Measurements from ENCODE around the gene ADAM30.

ADAM30 gene

GRCh38 chr1:119924948-119925898 is 28.9 kb upstream of the ADAM30 start:
- Histone ChIP-seq H3K79me2 (ENCODE audit: insufficient read depth, low read length) (no peaks in the 10 kb centered on the region), H3K36me3 (ENCODE audit: low read length) (no peaks in the 10 kb centered on the region), H4K20me1 (ENCODE audit: low read depth, low read length) (no peaks in the 10 kb centered on the region), H3K9ac (ENCODE audit: low read length) (no peak overlapping the region), H2AFZ (ENCODE audit: low read depth, low read length, severe bottlenecking) (no peak overlapping the region), H3K27ac (ENCODE audit: low read depth, low read length) (no peak overlapping the region), H3F3A (ENCODE audit: insufficient read depth) (no peaks in the 10 kb centered on the region), H3K9me2 (replicated peaks; ENCODE audit: insufficient read depth, low read length) (no peaks in the 10 kb centered on the region), H3K4me3 (ENCODE audit: insufficient read depth, low read length, poor library complexity, severe bottlenecking) (no peak overlapping the region), H3K9me3 (ENCODE audit: insufficient read depth, low read length) (no peaks in the 10 kb centered on the region), H3K4me2 (ENCODE audit: low read depth, low read length, poor library complexity, severe bottlenecking) (no peak overlapping the region), H3K27me3 (ENCODE audit: low read length) (no peaks in the 10 kb centered on the region)
- no peak for TF ChIP-seq EZH2phosphoT487 (conservative IDR thresholded peaks at IDR 0.05; ENCODE audit: low read length)
- TF ChIP-seq, protein P1, sequence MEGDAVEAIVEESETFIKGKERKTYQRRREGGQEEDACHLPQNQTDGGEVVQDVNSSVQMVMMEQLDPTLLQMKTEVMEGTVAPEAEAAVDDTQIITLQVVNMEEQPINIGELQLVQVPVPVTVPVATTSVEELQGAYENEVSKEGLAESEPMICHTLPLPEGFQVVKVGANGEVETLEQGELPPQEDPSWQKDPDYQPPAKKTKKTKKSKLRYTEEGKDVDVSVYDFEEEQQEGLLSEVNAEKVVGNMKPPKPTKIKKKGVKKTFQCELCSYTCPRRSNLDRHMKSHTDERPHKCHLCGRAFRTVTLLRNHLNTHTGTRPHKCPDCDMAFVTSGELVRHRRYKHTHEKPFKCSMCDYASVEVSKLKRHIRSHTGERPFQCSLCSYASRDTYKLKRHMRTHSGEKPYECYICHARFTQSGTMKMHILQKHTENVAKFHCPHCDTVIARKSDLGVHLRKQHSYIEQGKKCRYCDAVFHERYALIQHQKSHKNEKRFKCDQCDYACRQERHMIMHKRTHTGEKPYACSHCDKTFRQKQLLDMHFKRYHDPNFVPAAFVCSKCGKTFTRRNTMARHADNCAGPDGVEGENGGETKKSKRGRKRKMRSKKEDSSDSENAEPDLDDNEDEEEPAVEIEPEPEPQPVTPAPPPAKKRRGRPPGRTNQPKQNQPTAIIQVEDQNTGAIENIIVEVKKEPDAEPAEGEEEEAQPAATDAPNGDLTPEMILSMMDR (IDR thresholded peaks at IDR 0.05; ENCODE audit: insufficient read depth, low read length, poor library complexity, severe bottlenecking) = no peak

GRCh38 chr1:119920104-119920968 is 24.0 kb upstream of the ADAM30 start:
- Histone ChIP-seq H3K27ac (ENCODE audit: low read depth, low read length) (no peak overlapping the region), H4K20me1 (ENCODE audit: low read depth, low read length) (no peaks in the 10 kb centered on the region), H3K4me3 (ENCODE audit: insufficient read depth, low read length, poor library complexity, severe bottlenecking) (no peak overlapping the region), H3K79me2 (ENCODE audit: insufficient read depth, low read length) (no peaks in the 10 kb centered on the region), H3K9me3 (ENCODE audit: insufficient read depth, low read length) (no peaks in the 10 kb centered on the region), H3K36me3 (ENCODE audit: low read length) (no peaks in the 10 kb centered on the region), H3F3A (ENCODE audit: insufficient read depth) (no peaks in the 10 kb centered on the region), H3K27me3 (ENCODE audit: low read length) (no peaks in the 10 kb centered on the region), H3K4me2 (ENCODE audit: low read depth, low read length, poor library complexity, severe bottlenecking) (no peak overlapping the region), H3K9me2 (replicated peaks; ENCODE audit: insufficient read depth, low read length) (no peaks in the 10 kb centered on the region), H3K9ac (ENCODE audit: low read length) (no peak overlapping the region), H2AFZ (ENCODE audit: low read depth, low read length, severe bottlenecking) (no peak overlapping the region)
- TF ChIP-seq EZH2phosphoT487 (conservative IDR thresholded peaks at IDR 0.05; ENCODE audit: low read length) = no peak
- TF ChIP-seq, protein P1 (IDR thresholded peaks at IDR 0.05; ENCODE audit: insufficient read depth, low read length, poor library complexity, severe bottlenecking) = no peak

DNA sequence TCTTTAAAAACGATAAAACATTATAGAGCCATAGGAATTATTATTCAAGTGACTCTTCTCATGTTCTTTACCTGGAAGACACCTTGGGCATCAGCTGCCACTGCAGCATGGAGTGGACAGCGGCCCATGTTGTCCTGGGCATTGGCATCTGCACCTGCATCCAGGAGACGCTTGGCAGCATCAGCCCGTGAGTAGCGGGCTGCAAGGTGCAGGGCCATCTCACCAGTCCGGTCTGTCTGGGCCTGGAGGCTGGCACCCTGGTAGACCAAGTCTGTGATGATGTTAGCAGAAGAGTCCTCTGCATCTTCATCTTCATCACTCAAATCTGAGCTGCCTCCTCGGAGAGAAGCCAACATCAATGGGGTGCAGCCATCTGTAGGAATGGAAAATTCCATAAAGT is 22.9 kb upstream of the ADAM30 start:
- no peaks in the 10 kb centered on the region for H3K79me2 ChIP-seq (ENCODE audit: insufficient read depth, low read length)
- no peaks in the 10 kb centered on the region for H3K36me3 ChIP-seq (ENCODE audit: low read length)
- no peak for TF ChIP-seq EZH2phosphoT487 (conservative IDR thresholded peaks at IDR 0.05; ENCODE audit: low read length)
- TF ChIP-seq, protein P1 (IDR thresholded peaks at IDR 0.05; ENCODE audit: insufficient read depth, low read length, poor library complexity, severe bottlenecking) = no peak

More for the DNA sequence above, 22.9 kb upstream of the ADAM30 start:
- Histone ChIP-seq H4K20me1 (ENCODE audit: low read depth, low read length) (no peaks in the 10 kb centered on the region), H3K27me3 (ENCODE audit: low read length) (no peaks in the 10 kb centered on the region), H3K9me3 (ENCODE audit: insufficient read depth, low read length) (no peaks in the 10 kb centered on the region), H3F3A (ENCODE audit: insufficient read depth) (no peaks in the 10 kb centered on the region), H3K27ac (ENCODE audit: low read depth, low read length) (no peak overlapping the region), H3K9me2 (replicated peaks; ENCODE audit: insufficient read depth, low read length) (no peaks in the 10 kb centered on the region), H3K4me3 (ENCODE audit: insufficient read depth, low read length, poor library complexity, severe bottlenecking) (no peak overlapping the region), H2AFZ (ENCODE audit: low read depth, low read length, severe bottlenecking) (no peak overlapping the region), H3K9ac (ENCODE audit: low read length) (no peak overlapping the region), H3K4me2 (ENCODE audit: low read depth, low read length, poor library complexity, severe bottlenecking) (no peak overlapping the region)

Data from SU-DHL-6 (cell line).